Measurements from ENCODE around the gene TLR9. TPM values are rescaled to one million over a fixed set of nuclear protein-coding genes. Genes with fewer than 3 reads are reported as not detected.

The TLR9 gene
- total RNA-seq, 1 experiment from 2014 or later, result not detected

- POLR2A ChIA-PET (ENCODE audit: unreplicated experiment), result interaction anchor here (0.5 to 0.6 kb wide), 2 partner anchors 36 to 59 kb away, joined by 3 read pairs; no protein-coding TSS in a partner anchor
- H3K36me3 ChIP-seq (ENCODE audit: low read depth, low read length), result no peaks in the 10 kb centered on the region
- no peak overlapping the region for H3K27ac ChIP-seq (ENCODE audit: low read length)
- peaks cover 51% of the 10 kb centered on the region for H3K4me1 ChIP-seq (ENCODE audit: insufficient read depth, low read length)
- no peaks in the 10 kb centered on the region for H3K9me2 ChIP-seq (replicated peaks; ENCODE audit: low read length)
- intact Hi-C loops (cut with micrococcal nuclease), result no loop called here
- no peaks in the 10 kb centered on the region for H3F3A ChIP-seq (ENCODE audit: low read length, unreplicated experiment)
- H3K9me3 ChIP-seq (ENCODE audit: low read length), result no peaks in the 10 kb centered on the region
- no peaks in the 10 kb centered on the region for H4K20me1 ChIP-seq (ENCODE audit: low read length)
- peak overlapping the region; percentile 88; the same call in 1 of the 2 replicates for H3K9ac ChIP-seq (ENCODE audit: low read length)
- H2AFZ ChIP-seq (ENCODE audit: low read length), result no peak overlapping the region
- TF ChIP-seq EZH2phosphoT487 (IDR thresholded peaks at IDR 0.05; ENCODE audit: borderline replicate concordance, low read length) (no peak), CTCF (conservative IDR thresholded peaks at IDR 0.05; ENCODE audit: low read depth, low read length) (no peak), EZH2 (IDR thresholded peaks at IDR 0.05; ENCODE audit: low read length, unreplicated experiment) (no peak)
- H3K4me3 ChIP-seq (ENCODE audit: low read length), result peak overlapping the region; percentile 97
- DNase-seq (peak; percentile 75), ATAC-seq (no peak)
- no peaks in the 10 kb centered on the region for H3K27me3 ChIP-seq (ENCODE audit: low read length)
- no TSS peak for BruUV-seq (replicated peaks)
- peak overlapping the region; percentile 82 for H3K4me2 ChIP-seq (ENCODE audit: low read length)
- CTCF ChIA-PET, result interaction anchor here (1.0 to 1.3 kb wide), 2 partner anchors 20 to 99 kb away, joined by 3 read pairs; no protein-coding TSS in a partner anchor
- H3K79me2 ChIP-seq (ENCODE audit: low read length), result peaks cover 41% of the 10 kb centered on the region
Observed at GRCh38 chr3:52240059-52240885, 14.8 kb upstream of the TLR9 start.

GRCh38 chr3:52238761-52239701, 13.6 kb upstream of the TLR9 start, which contains the start of gene TWF2:
TWF2 (minus strand) TSS chr3:52239158; CDS start chr3:52239016, 142 bp downstream.
- H3K4me2 ChIP-seq (ENCODE audit: low read length), result peak within 1 kb of the TSS; percentile 82
- no peaks in the 10 kb centered on the region for H3F3A ChIP-seq (ENCODE audit: low read length, unreplicated experiment)
- ATAC-seq, result peak; percentile 64
- peak within 1 kb of the TSS; percentile 95 for H2AFZ ChIP-seq (ENCODE audit: low read length)
- TF ChIP-seq EZH2phosphoT487 (IDR thresholded peaks at IDR 0.05; ENCODE audit: borderline replicate concordance, low read length) (no peak), EZH2 (IDR thresholded peaks at IDR 0.05; ENCODE audit: low read length, unreplicated experiment) (no peak), CTCF (conservative IDR thresholded peaks at IDR 0.05; ENCODE audit: low read depth, low read length) (peak; percentile 37; the same call in 1 of the 2 replicates)
- peak; percentile 86 for DNase-seq
- no peaks in the 10 kb centered on the region for H4K20me1 ChIP-seq (ENCODE audit: low read length)
- H3K9me2 ChIP-seq (replicated peaks; ENCODE audit: low read length), result no peaks in the 10 kb centered on the region
- TSS peak; percentile 83 for BruUV-seq (replicated peaks)
- peak within 1 kb of the TSS; percentile 88 for H3K9ac ChIP-seq (ENCODE audit: low read length)
- peak within 1 kb of the TSS; percentile 97 for H3K4me3 ChIP-seq (ENCODE audit: low read length)
- peaks cover 39% of the 10 kb centered on the region for H3K4me1 ChIP-seq (ENCODE audit: insufficient read depth, low read length)
- ChIA-PET POLR2A (ENCODE audit: unreplicated experiment) (interaction anchor here (0.7 kb wide), 2 partner anchors 22 to 39 kb away, joined by 3 read pairs; partner anchors contain the start of gene WDR82), CTCF (no interaction called here)
- peaks cover 53% of the 10 kb centered on the region for H3K79me2 ChIP-seq (ENCODE audit: low read length)
- H3K9me3 ChIP-seq (ENCODE audit: low read length), result no peaks in the 10 kb centered on the region
- no peaks in the 10 kb centered on the region for H3K27me3 ChIP-seq (ENCODE audit: low read length)
- intact Hi-C loops (cut with micrococcal nuclease), result loop anchor here (5.0 kb wide), 2 partner anchors 38 to 98 kb away; partner anchors contain the start of gene WDR82
- H3K36me3 ChIP-seq (ENCODE audit: low read depth, low read length), result peaks cover 5% of the 10 kb centered on the region; the same call in 1 of the 2 replicates
- peak within 1 kb of the TSS; percentile 93 for H3K27ac ChIP-seq (ENCODE audit: low read length)
